ENCODE measurements around the gene CNPPD1. TPM values are rescaled to one million over a fixed set of nuclear protein-coding genes. Genes with fewer than 3 reads are reported as not detected.

Gene CNPPD1
- total RNA-seq, 2 experiments from 2014 or later = 42.3 to 43.4 TPM

DNA sequence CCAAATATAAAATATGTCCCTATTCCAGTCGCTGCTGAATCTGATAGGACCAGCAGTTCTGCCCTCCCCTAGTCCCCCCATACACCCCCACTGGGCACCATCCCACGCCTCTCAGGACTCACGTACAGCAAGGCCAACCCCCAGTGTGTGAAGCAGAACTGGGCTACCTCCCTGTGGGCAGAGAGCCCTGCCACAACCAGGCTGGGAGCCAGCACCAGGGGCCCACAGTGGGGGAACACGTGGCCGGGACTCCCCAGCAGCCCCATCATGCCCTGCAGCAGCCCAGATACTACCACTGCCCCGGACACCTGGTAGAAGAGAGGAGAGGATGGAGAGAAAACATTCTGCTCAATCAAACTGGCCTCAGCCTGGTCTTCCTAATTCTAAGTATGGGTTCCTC lies 8.2 kb downstream of the CNPPD1 start:
- H3K4me1 ChIP-seq (ENCODE audit: insufficient read depth, low read length) = peaks cover 15% of the 10 kb centered on the region
- H3K36me3 Mint-ChIP-seq (ENCODE audit: low read depth) = peaks cover 29% of the 10 kb centered on the region
- intact Hi-C loops (cut with DNase I, micrococcal nuclease) = no loop called here
- ChIA-PET POLR2A (no interaction called here), CTCF (no interaction called here)
- H3K36me3 ChIP-seq (ENCODE audit: insufficient read depth, low read length) = peaks cover 20% of the 10 kb centered on the region
- no peaks in the 10 kb centered on the region for H3K9me3 ChIP-seq (ENCODE audit: control insufficient read depth in 1 of 2, insufficient read depth in 1 of 2, low read length in 2 of 2)
- H3K27me3 Mint-ChIP-seq = no peaks in the 10 kb centered on the region
- peaks cover 12% of the 10 kb centered on the region for H3K4me1 Mint-ChIP-seq (ENCODE audit: low read depth)
- no peaks in the 10 kb centered on the region for H3K9me3 Mint-ChIP-seq
- TF ChIP-seq, protein P1, sequence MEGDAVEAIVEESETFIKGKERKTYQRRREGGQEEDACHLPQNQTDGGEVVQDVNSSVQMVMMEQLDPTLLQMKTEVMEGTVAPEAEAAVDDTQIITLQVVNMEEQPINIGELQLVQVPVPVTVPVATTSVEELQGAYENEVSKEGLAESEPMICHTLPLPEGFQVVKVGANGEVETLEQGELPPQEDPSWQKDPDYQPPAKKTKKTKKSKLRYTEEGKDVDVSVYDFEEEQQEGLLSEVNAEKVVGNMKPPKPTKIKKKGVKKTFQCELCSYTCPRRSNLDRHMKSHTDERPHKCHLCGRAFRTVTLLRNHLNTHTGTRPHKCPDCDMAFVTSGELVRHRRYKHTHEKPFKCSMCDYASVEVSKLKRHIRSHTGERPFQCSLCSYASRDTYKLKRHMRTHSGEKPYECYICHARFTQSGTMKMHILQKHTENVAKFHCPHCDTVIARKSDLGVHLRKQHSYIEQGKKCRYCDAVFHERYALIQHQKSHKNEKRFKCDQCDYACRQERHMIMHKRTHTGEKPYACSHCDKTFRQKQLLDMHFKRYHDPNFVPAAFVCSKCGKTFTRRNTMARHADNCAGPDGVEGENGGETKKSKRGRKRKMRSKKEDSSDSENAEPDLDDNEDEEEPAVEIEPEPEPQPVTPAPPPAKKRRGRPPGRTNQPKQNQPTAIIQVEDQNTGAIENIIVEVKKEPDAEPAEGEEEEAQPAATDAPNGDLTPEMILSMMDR (IDR thresholded peaks at IDR 0.05) = no peak
- DNase-seq = no peak
- ATAC-seq (ENCODE audit: poor library complexity) = no peak
- H3K4me3 Mint-ChIP-seq = no peak overlapping the region
- no peak overlapping the region for H3K27ac Mint-ChIP-seq
- H3K27me3 ChIP-seq (ENCODE audit: control insufficient read depth in 1 of 2, insufficient read depth in 2 of 2, low read length in 2 of 2) = no peaks in the 10 kb centered on the region
- H3K4me3 ChIP-seq (ENCODE audit: low read length) = no peak overlapping the region
- H3K27ac ChIP-seq (ENCODE audit: low read depth in 1 of 2, low read length in 2 of 2) = no peak overlapping the region

DNA sequence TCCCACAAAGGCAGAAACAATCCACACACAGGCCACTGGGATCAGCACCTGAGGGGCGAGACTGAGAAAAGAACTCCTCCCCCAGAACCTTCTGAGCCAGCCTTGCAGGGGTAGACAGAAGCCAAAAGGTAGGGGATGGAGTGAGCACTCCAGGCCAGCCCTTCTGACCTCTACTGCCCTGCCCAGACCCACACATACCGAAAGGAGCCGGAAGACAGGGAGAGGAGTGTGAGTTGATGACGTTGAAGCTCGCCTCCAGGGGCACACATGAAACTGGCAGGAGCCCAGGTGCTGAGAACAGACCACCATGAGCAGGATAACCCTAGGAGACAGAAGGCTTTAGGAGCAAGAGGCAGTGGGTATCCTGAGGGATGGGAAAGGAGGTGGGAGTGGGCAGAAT lies 8.7 kb downstream of the CNPPD1 start:
- H3K27me3 ChIP-seq (ENCODE audit: control insufficient read depth in 1 of 2, insufficient read depth in 2 of 2, low read length in 2 of 2) = no peaks in the 10 kb centered on the region
- POLR2A ChIA-PET = no interaction called here
- H3K4me1 Mint-ChIP-seq (ENCODE audit: low read depth) = peaks cover 12% of the 10 kb centered on the region
- H3K36me3 ChIP-seq (ENCODE audit: insufficient read depth, low read length) = peaks cover 15% of the 10 kb centered on the region
- H3K27ac ChIP-seq (ENCODE audit: low read depth in 1 of 2, low read length in 2 of 2) = no peak overlapping the region
- intact Hi-C loops (cut with DNase I, micrococcal nuclease) = no loop called here
- H3K9me3 Mint-ChIP-seq = no peaks in the 10 kb centered on the region
- ATAC-seq (ENCODE audit: poor library complexity) (no peak), DNase-seq (no peak)
- no peak overlapping the region for H3K27ac Mint-ChIP-seq
- no peak overlapping the region for H3K4me3 Mint-ChIP-seq
- TF ChIP-seq, protein P1 (IDR thresholded peaks at IDR 0.05) = no peak
- no peaks in the 10 kb centered on the region for H3K9me3 ChIP-seq (ENCODE audit: control insufficient read depth in 1 of 2, insufficient read depth in 1 of 2, low read length in 2 of 2)
- CTCF ChIA-PET = no interaction called here
- no peaks in the 10 kb centered on the region for H3K27me3 Mint-ChIP-seq
- peaks cover 10% of the 10 kb centered on the region for H3K4me1 ChIP-seq (ENCODE audit: insufficient read depth, low read length)
- H3K4me3 ChIP-seq (ENCODE audit: low read length) = no peak overlapping the region
- peaks cover 24% of the 10 kb centered on the region for H3K36me3 Mint-ChIP-seq (ENCODE audit: low read depth)

DNA sequence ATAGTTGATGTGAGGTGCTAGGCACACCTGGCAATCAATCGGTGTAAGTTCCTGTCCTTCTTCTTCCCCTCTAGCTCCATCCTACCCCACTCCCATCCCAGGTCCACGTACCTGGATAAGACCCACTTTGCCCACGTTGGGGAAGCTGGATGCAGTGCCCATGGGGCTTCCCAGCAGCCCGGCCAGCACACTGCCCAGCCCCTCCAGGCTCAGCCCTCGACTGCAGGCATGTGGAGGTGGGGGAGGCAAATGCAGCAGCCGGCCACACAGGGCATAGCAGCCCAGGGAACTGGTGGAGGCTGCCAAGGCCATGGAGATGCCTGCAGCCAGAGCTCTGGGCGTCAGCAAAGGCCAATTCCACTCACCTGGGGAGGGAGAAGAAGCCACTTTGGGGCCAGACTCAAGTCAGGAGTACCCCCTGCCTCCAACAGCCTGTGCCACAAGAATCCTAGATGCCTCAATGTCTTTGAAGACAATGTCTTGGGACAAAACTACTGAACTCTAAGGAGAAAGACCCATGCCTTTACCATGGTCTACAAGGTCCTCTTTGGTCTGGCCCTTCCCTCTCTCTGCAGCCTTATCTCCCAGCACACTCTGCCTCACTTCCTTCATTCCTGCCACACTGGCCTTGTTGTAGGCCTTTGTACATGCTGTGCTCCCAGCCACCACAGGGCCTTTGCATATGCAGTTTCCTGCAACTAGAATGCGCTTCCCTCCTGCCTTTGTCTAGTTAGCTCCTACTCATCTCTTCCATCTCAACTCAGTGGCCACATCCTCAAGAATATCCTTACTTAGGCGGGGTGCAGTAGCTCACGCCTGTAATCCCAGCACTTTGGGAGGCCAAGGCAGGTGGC lies 11.4 kb downstream of the CNPPD1 start:
- no peak overlapping the region for H3K27ac Mint-ChIP-seq
- CTCF ChIA-PET = interaction anchor here (1.0 kb wide), 1 partner anchor 113 kb away, joined by 3 read pairs; no protein-coding TSS in a partner anchor

More for the DNA sequence above, 11.4 kb downstream of the CNPPD1 start:
- ATAC-seq (ENCODE audit: poor library complexity) (no peak), DNase-seq (no peak)
- Histone ChIP-seq H3K36me3 (ENCODE audit: insufficient read depth, low read length) (peaks cover 2% of the 10 kb centered on the region), H3K4me1 (ENCODE audit: insufficient read depth, low read length) (peaks cover 8% of the 10 kb centered on the region), H3K27ac (ENCODE audit: low read depth in 1 of 2, low read length in 2 of 2) (no peak overlapping the region), H3K9me3 (ENCODE audit: control insufficient read depth in 1 of 2, insufficient read depth in 1 of 2, low read length in 2 of 2) (no peaks in the 10 kb centered on the region), H3K4me3 (ENCODE audit: low read length) (no peak overlapping the region), H3K27me3 (ENCODE audit: control insufficient read depth in 1 of 2, insufficient read depth in 2 of 2, low read length in 2 of 2) (no peaks in the 10 kb centered on the region)
- Mint-ChIP-seq H3K27me3 (no peaks in the 10 kb centered on the region), H3K36me3 (ENCODE audit: low read depth) (peaks cover 4% of the 10 kb centered on the region), H3K4me1 (ENCODE audit: low read depth) (peaks cover 11% of the 10 kb centered on the region), H3K4me3 (no peak overlapping the region), H3K9me3 (no peaks in the 10 kb centered on the region)
- TF ChIP-seq, protein P1 (IDR thresholded peaks at IDR 0.05) = no peak
- intact Hi-C loops (cut with DNase I, micrococcal nuclease) = no loop called here
- POLR2A ChIA-PET = interaction anchor here (0.8 to 1.3 kb wide), 3 partner anchors 11 to 130 kb away, joined by 3 to 6 read pairs (median 5); partner anchors contain the start of genes CNPPD1 and ZFAND2B
